ENCODE measurements around the gene ZMYM4.

The ZMYM4 gene

DNA sequence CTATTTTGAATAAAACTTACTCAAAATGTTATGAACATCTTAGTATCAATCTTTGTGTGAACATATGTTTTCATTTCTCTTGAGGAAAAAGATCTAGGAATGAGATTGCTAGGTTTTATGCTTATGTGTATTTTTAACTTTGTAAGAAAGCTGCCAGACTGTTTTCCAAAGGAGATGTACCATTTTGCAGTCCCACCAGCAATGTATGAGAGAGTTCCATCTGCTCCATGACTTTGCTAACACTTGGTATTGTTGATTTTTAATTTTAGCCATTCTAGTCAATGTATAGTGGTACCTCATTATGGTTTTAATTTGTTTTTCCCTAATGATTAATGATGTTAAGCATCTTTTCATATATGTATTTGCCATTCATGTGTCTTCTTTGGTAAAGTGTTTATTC, 132.5 kb downstream of the ZMYM4 start:
- DNase-seq (ENCODE audit: low read depth, low spot score): no peak

DNA sequence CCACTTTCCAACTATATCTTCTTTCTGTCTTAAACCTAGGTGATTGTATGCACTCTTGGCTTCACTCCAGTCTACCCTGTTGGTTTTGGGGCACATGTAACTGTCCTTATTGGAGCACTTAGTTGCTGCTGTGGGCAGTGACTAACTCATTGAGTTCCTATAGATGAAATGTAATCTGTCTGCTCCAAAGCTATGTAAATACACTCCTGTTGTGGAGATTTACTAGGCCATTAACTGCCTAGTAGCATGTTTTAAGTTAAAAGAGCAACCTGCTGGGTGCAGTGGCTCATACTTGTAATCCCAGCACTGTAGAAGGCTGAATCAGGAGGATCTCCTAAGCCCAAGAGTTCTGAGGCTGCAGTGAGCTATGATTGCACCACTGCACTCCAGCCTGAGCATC, 137.6 kb downstream of the ZMYM4 start:
- no peak for DNase-seq (ENCODE audit: low read depth, low spot score)

DNA sequence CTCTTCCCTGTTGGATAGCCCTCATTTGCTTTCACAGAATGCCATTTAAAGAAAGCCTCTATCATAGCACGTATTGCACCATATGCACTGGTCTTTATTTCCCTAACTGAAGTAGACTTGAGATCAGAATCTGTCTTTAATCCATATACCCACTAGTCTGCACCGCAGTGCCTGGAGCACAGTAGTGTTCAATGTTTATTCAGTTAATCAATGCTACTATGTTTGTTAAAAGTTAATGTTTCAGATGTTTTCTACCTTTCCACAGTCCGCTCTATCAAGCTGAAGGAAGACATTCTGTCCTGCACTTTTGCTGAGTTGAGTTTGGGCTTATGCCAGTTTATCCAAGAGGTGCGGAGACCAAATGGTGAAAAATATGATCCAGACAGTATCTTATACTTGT, 139.2 kb downstream of the ZMYM4 start:
- no peak for DNase-seq (ENCODE audit: low read depth, low spot score)

DNA sequence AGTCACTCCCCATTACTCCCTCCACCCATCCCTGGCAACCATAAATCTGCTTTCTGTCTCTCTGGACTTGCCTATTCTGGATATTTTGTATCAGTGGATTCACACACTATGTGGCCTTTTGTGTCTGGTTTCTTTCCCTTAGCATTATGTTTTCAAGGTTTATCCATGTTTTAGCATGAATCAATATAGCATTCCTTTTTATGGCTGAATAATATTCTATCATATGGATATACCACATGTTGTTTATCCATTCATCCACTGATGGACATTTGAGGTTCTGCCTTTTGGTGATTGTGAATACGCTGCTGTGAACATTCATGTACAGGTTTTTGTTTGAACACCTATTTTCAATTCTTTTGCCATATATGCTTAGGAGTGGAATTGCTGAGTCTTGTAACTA, 140.4 kb downstream of the ZMYM4 start:
- no peak for DNase-seq (ENCODE audit: low read depth, low spot score)

DNA sequence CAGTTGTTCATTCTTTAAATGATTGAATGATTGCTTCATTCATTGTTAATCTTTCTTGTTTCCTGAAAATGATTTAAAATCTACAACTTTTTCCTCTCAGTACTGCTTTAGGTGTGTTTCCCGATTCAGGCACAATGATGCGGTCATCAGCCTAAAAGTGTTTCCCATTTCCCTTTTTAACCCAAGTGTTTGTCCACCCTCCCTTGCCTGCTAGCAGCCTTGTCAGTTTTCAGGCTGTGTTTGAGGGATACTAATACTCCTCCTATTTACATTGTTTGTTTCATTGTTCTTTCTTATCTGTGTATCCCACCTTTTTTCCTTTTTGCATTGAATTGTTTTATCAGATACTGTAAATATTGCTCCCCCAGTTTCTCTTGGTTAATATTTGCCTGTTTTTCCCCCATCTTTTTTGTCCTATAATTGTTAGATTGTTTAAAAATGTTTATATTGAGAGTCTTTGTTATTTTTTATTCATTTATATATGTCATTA, 157.6 kb downstream of the ZMYM4 start:
- no peak for DNase-seq (ENCODE audit: low read depth, low spot score)

DNA sequence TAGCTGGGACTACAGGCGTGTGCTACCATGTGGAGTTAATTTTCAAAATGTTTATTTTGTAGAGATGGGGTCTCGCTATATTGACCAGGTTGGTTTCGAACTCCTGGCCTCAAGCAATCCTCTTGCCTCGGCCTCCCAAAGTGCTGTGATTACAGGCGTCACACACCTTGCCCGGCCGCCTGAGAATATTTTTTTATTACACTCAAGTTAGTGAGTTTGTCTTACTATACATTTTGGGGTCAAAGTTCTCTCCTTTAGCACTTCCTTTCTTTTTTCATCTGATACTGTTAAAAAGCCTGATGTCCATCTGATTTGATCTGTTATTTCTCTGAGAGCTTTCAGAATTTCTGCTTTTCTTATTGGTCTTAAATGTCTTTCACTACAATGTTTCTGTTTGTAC, 159.9 kb downstream of the ZMYM4 start:
- DNase-seq (ENCODE audit: low read depth, low spot score): no peak

DNA sequence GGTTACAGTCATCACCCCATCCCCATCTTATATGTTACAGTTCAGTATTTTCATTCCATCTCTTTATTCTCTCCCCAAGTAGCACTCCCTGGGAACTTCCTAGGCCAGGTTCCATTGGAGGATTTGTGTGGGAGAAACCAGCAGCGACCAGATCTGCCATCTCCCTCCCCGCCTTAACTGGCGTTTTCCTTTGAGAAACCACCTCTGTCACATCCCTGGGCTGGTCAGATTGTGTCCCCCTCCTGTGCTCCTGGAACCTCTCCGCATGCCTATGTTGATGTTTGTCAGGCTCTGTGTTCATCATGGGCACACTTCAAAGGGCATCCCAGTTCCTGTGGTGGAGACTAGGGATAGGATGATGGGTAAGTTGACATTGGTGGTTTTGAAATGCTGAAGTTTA, 162.3 kb downstream of the ZMYM4 start:
- DNase-seq (ENCODE audit: low read depth, low spot score): no peak

DNA sequence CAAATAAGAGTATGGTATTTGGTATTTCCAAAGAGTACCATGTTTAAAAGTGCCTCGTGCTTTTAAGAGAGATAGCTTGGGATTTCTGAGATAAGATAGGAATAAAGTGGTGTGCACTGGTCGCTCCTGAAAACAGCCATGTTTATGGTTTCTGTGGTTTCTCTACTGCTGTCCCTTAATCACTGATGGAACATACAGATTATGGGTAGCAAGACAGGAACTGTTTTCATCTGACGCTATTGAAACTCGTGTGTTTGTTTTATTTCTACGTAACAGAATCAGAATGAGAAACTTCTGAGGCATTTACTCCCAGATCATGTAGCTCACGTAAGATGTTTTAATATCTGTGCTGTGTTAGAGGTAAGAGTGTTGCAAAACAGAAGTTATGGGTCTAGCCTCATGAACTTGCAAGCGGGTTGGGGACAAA, 162.7 kb downstream of the ZMYM4 start:
- no peak for DNase-seq (ENCODE audit: low read depth, low spot score)

DNA sequence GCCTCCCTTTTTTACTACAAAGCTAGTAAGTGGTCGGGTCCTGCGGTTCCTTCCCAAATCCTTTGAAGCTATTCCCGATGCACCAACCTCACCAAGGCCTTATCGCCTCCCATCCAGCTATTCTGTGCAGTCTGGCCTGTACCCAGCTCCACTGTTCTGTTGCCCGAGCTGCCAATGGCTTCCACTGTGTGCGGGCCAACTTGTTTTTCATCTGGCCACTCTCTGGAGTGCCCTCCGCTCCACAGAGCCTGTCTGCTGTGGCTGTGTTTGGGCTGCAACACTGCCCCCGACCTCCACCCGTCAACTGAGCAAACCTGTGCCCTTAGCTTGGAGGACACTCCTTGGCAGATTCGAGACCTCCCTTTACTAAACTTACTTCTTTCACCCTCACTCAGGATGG, 163.7 kb downstream of the ZMYM4 start:
- no peak for DNase-seq (ENCODE audit: low read depth, low spot score)

DNA sequence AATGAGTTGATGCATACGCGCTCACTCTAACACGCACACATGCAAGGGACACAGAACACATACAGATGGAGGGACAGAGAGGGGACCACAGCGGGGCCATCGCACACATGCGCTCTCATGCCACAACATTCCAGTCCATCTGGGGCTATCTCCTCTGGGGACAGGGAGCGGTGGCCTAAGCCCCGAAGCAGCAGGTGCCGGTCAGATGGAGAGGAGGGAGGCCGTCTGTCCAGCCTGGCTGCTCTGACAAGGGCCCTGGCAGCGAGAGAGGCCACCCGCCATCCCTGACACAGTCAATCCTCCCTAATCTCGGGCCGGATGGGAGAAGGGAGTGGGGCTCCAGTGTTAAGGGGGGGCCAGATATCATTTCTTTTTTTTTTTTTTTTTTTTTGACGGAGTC, 165.2 kb downstream of the ZMYM4 start:
- DNase-seq (ENCODE audit: low read depth, low spot score): no peak

DNA sequence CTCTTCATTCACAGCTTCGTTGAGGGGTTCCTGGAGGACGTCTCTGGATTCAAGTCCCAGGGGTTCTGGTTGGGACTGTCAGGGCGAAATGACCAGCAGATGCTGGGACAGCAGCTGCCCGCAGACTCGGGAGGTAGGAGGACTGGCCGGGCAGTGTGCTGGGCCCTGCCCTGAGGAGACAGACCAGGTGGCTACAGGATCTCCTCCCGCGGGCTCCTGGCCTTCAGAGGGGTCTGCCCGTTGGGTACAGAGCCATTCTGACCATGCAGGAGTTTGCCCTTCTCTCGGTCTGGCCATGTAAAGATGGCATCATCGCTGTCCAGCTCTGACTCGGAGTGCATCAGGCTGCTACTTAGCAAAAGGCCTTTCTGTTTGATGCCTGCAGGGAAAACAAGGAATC, 166.2 kb downstream of the ZMYM4 start:
- DNase-seq (ENCODE audit: low read depth, low spot score): no peak

DNA sequence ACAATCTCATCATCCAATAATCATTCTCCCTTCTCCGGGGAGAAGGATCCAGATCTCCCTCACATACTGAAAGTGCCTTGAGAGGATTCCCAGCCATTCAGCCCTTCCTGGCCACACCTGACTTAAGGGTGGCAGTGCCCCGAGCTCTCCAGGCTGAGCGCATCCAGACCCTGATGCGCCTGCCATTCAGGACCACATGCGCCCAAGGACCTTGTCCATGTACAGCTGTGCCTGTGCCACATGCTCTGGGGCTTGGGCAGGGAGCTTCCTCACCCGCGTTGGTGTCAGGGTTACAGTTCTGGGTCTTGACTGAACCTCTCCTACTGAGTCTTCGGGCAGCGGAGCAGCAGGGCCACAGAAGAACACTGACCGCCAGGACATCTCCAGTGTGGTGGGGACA, 167.6 kb downstream of the ZMYM4 start:
- no peak for DNase-seq (ENCODE audit: low read depth, low spot score)

DNA sequence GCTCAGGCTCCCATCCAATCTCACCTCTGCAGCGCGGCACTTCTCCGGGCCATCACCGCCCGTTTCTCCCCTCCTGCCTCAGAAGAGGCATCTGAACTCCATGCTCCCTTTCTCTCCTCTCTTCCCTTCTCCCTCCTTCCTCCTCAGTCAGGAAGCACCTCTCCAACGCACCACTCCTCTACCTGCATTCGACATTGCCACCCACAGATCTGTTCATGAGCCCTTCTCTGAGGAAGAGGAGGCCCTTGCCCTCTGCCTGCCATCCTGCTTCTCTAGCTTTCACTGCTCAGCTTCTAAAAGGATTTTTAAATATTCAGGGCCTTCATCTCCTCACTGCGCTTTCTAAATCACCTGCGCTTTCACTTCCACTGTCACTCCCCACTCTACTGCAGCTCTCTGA, 168.7 kb downstream of the ZMYM4 start:
- DNase-seq (ENCODE audit: low read depth, low spot score): no peak

DNA sequence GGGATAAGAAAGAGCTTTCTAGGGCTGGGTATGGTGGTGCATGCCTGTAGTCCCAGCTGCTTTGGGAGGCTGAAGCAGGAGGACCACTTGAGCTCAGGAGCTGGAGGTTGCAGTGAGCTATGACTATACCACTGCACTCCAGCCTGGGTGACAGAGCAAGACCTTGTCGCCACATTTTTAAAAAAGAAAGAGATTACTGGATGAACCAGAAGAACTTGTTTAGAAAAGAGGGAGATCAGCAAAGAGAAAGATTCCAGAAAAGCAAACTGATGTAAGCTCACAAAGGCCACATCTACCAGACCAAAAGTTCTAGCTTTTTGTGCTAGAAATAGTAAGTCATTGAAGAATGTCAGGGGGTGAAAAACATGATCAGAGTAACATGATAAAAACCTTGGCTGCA, 171.1 kb downstream of the ZMYM4 start:
- no peak for DNase-seq (ENCODE audit: low read depth, low spot score)

DNA sequence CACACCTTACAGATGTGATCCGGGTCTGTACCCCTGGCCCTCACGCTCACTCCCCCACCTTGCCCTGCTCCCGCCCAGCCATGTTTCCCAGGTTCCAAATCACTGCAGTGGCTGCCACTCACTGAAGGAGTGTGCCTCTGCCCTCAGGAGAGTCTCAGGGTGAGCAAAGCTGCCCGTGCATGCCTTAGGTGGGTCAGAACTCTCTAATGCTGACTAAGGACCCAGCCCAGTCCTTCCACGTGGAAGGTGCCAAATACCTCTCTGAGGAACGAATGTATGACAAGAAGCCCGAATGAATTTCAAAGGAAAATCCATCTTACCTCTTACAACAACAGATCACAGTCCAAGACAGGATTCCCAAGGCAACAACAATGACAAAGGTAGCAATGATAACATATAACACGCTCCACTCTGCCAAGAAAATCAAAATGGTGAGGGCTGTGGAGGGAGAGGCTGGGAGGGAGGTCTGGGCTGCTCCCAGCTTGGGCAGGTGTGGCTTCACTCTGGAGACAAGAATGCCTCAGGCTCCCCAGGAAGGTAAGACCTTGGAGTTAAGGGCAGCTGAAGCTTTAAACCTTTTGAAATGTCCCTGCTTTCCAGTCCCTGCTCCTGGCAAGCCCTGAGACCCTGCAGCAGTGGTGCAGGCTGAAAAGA, 173.5 kb downstream of the ZMYM4 start:
- DNase-seq (ENCODE audit: low read depth, low spot score): no peak

DNA sequence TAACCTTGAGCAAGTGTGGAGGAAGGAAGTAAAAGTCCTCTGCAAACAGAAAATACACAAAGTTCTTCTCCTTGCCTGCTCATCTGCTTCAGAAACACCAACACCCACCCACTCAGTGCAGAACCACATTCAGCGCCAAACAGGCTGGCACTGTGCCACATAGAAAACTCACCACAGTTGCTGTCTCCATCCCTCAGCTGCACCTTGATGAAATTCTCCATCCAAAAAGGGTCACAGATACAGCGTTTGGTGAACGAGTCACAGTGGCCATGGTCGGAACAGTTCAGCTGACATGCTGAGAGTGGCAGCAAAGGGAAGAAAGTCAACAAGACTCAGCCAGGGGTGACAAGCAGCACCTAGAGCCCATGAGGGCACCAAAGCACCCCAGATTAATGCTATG, 174.2 kb downstream of the ZMYM4 start:
- DNase-seq (ENCODE audit: low read depth, low spot score): no peak

DNA sequence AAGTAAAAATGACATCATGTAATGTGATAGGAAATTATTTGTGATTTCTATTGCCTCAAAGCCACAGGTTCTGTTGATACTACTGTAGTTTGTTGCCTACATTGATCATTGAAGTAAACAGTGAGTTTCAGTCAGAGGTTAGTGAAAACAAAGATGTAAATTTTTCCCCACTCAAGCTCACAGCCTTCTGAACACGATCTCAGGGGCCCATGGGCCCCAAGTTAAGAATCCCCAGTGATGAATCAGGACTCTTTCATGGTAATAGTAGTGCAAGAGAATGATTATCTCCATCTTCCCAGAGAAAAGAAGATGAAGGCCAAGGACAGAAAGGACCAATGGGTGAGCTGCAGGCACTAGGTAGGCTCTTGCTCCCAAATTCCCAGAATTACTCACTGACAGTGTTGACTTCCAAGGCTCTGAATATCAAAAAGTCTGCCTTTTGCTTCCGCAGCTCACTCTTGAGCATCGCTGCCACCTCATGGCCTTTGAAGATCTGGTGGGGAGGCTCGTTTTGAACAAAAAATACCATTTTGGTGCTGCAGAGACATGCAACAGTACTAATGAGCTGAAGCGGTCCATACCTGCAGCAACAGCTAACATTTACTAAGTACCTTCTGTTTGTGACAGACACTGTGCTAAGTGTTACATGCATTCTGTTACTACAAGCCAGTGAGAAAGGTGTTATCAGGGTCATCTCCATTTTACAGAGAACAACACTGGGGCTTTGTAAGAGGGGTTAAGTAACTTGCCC, 175.4 kb downstream of the ZMYM4 start:
- DNase-seq (ENCODE audit: low read depth, low spot score): no peak

DNA sequence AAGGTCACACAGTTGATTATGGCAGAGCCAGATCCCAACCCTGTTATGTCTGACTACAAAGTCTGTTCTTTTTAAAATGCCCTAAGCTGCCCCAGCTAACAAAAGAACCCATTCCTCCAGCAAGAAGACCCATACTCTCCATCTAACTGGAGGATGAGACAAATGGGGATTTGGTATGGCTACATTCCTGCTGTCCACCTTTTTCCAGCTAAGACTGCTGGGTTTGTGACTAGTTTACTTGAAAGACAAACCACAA, 175.9 kb downstream of the ZMYM4 start:
- no peak for DNase-seq (ENCODE audit: low read depth, low spot score)

DNA sequence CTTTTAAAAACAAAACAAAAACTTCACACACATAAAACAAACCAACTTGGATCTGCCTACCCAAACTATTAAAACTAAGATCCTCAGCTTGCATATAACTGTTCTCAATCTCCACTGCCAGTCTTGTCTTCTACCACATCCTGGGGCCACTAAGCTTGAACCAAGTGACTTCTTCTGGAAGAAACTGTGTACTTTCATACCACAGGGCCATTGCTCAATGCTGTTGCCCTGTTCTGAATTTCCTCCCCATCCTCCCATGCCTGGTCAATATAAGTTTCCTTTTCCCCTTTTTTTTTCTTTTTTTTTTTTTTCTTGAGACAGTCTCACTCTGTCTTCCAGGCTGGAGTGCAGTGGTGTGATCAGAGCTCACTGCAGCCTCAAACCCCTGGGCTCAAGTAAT, 178.8 kb downstream of the ZMYM4 start:
- DNase-seq (ENCODE audit: low read depth, low spot score): no peak

DNA sequence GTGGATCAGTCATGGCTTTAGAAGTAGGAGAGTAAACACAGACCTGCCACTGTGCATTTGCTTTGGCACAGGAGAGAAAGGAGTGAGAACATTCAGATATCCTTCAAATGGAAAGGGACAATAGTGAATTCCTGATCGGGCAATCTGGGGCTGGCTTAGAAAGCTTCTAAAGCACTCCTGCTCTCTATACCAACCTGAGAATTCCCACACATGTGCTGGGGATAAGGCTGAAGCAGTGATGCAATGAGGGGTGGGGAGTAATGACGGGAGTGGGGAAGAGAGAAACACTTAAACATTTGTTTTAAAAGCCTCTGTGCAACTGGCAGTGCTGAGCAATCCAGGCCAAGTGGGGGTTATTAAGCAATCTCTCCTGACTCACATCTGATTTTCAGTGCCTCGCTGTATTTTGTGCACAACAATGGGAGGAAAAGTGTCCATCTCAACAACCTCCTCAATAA, 179.9 kb downstream of the ZMYM4 start:
- no peak for DNase-seq (ENCODE audit: low read depth, low spot score)

DNA sequence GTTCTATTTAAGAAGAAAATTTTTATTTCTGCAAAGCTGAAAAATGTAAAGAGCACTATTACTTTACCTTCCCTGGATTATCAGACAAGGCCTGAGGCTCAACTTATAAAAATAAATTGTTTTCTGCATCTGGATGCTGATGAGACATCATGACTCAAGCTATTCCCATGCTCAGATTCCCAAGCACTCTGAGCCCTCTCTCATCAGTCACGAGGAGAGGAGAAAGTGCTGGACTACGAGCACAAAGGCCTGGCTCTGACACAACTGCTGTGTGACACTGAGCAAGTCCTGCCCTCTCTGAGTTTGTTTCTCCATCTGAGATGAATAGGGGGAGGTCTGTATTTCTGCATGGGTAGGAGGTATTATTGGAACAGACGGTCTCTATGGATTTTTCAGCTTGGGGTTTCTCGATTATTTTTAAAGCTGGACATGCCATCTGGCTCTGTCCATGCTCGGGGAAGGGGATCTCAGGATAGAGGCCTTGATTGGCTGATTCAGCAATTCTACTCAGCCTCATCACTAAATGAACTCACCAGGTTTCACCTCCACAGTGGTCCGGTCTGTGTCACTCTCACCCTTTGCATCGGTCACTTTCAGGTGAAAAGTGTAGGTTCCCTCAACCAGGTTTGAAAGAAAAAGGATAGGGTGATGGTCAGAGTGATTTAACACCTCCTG, 181.0 kb downstream of the ZMYM4 start:
- DNase-seq (ENCODE audit: low read depth, low spot score): no peak

DNA sequence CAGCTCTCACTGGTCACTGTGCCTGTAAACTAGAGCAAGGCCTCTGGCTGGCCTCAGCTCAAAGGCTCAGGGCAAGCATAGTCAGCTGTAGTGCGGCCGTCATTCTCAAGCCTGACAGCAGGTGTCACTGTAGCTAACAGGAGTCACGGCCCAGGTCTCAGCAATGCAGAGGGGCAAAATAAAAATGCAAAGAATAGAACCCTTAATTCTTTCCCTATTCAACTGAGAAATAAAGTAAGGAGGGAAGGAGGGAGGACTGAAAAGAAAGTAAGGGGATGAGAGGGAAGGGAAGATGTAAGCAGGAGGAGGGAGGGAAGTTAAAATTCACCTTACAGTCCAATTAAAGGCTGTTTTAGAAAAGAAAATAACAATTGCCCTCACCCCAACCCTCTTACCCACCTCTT, 182.6 kb downstream of the ZMYM4 start:
- no peak for DNase-seq (ENCODE audit: low read depth, low spot score)

DNA sequence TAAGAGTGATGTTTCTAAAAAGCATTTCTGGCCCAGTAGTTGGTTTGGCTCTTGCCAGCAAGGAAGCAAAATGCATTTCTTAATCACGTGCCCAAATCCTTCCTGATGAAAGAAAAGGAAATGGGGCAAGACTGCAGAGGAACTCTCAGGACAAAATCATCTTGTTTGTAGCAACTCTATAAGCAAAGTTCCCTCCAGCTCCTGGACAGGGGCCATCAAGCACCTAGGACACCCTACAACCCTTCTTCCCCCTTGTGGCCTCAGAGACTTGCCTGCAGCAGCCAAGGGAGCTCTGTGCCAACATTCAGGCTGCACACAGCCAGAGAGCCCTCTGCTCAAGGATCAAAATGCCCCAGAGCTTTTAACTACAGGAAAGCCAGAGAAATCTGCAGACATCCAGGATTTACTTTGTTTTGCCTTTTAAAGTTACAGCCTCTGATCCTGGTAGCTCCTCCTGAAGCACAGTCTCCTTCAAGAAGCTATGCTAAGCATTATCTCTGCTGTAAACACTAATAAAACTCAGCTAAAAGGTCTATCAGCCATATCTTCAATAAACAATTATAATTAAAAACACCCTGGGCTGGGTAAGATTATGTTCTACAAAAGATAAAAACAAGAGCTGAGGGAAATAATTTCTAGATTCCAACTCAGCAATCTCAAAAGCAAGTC, 183.7 kb downstream of the ZMYM4 start:
- DNase-seq (ENCODE audit: low read depth, low spot score): no peak

Data from iPS DF 19.7 (cell line).